HepG2 (cell line): ENCODE measurements around the gene LYPLA2. TPM values are rescaled to one million over a fixed set of nuclear protein-coding genes. Genes with fewer than 3 reads are reported as not detected.
A peak's percentile ranks its signal among the peaks of the same experiment; 100 is the strongest.
"Not testable (repeated sequence)": the region's sequence is repeated elsewhere in the genome, so short reads cannot be mapped to it uniquely, and the experiment has no call there.

Source experiments
- ATAC-seq: fragments of 200-7000 bp; cut with Tn5 transposase; 3 replicates; pipeline ENCODE4 v1.9.1; 2020; ENCODE audit warnings: mild to moderate bottlenecking, moderate library complexity
- BruUV-seq: library from RNA; stranded (reverse); fragments of 400-500 nt; replicated peaks from 2 replicates; lab custom pipeline; 2021; lab: Mats Ljungman, UMichigan
- CTCF ChIA-PET: fragments of 300-600 bp; formaldehyde crosslinking; extraction: SDS; loops from one replicate; lab custom pipeline; 2021; ENCODE audit warnings: low total read pairs, inconsistent platforms, low intra/inter-chr PET ratio; lab: Yijun Ruan, JAX
- POLR2A ChIA-PET: fragments of 350-600 bp; sonication (Branson Sonifier 250); formaldehyde crosslinking; loops from one replicate; lab custom pipeline; 2020; ENCODE audit warnings: antibody characterized with exemption, inconsistent platforms; lab: Yijun Ruan, JAX
- DNase-seq: peaks from one replicate; pipeline ENCODE4 v3.0.0-alpha.2; 2015; ENCODE audit warnings: low spot score
- FAIRE-seq: peaks from 3 replicates; lab custom pipeline; 2011; peaks lifted over from hg19 to GRCh38; lab: Jason Lieb, UNC
- H2AFZ ChIP-seq: one replicate; pipeline ENCODE4 v1.6.1; 2011; ENCODE audit warnings: low read length, inconsistent platforms
- H3K27ac ChIP-seq: fragments of 300-600 bp; 3 replicates; pipeline ENCODE4 v1.8.0; 2011; ENCODE audit warnings: mixed run types, mild to moderate bottlenecking, mixed read lengths, low read length, inconsistent platforms; ENCODE audit not compliant: insufficient read depth; ENCODE audit errors: extremely low read length
- H3K27me3 ChIP-seq, 2 experiments: fragments of 200-600 bp in 1 of 2; 2 replicates in 1 of 2; 3 replicates in 1 of 2; pipeline versions ENCODE4 v1.6.0 to v1.8.0; 2011; ENCODE audit warnings: low read length in 2 of 2, mild to moderate bottlenecking in 2 of 2, moderate library complexity in 2 of 2, inconsistent platforms in 1 of 2; ENCODE audit not compliant: insufficient read depth in 2 of 2, control insufficient read depth in 1 of 2
- H3K36me3 ChIP-seq, 2 experiments: fragments of 200-600 bp in 1 of 2; replicated peaks in 1 of 2; 2 replicates in 1 of 2; 3 replicates in 1 of 2; pipeline versions ENCODE4 v1.5.1 to v1.8.0; 2011; ENCODE audit warnings: low read length in 2 of 2, inconsistent platforms in 1 of 2; ENCODE audit not compliant: insufficient read depth in 2 of 2, control insufficient read depth in 1 of 2
- H3K4me1 ChIP-seq: 2 replicates; pipeline ENCODE4 v1.5.1; 2012; ENCODE audit warnings: low read length, inconsistent platforms; ENCODE audit not compliant: insufficient read depth
- H3K4me2 ChIP-seq: 2 replicates; pipeline ENCODE4 v1.6.0; 2011; ENCODE audit warnings: low read depth, low read length, inconsistent platforms
- H3K4me3 ChIP-seq, 3 experiments: fragments of 200-600 bp in 1 of 3; sonication (generic), shearing (Covaris generic) in 1 of 3; replicated peaks in 1 of 3; 2 replicates each; pipeline ENCODE4 v1.5.1; 2011 to 2016; ENCODE audit warnings: low read length in 3 of 3, inconsistent platforms in 2 of 3, low read depth in 2 of 3, mild to moderate bottlenecking in 2 of 3, control low read depth in 1 of 3, mixed read lengths in 1 of 3; ENCODE audit not compliant: insufficient read depth in 1 of 3
- H3K79me2 ChIP-seq: one replicate; pipeline ENCODE4 v1.6.1; 2011; ENCODE audit warnings: low read length, inconsistent platforms; ENCODE audit not compliant: insufficient read depth
- H3K9ac ChIP-seq: 2 replicates; pipeline ENCODE4 v1.6.0; 2011; ENCODE audit warnings: mild to moderate bottlenecking, low read depth, low read length, inconsistent platforms; ENCODE audit not compliant: insufficient read depth
- H3K9me3 ChIP-seq: 2 replicates; pipeline ENCODE4 v1.5.1; 2012; ENCODE audit warnings: mild to moderate bottlenecking, low read length
- H4K20me1 ChIP-seq: 2 replicates; pipeline ENCODE4 v1.6.0; 2011; ENCODE audit warnings: inconsistent platforms, mild to moderate bottlenecking, low read length, moderate library complexity; ENCODE audit not compliant: insufficient read depth
- AGO2 ChIP-seq: fragments of 200-400 bp; formaldehyde crosslinking; optimal IDR thresholded peaks from 2 replicates; pipeline ENCODE3; 2017; ENCODE audit warnings: mild to moderate bottlenecking, low read depth, low read length, moderate library complexity
- POLR2AphosphoS5 ChIP-seq: IDR thresholded peaks from 2 replicates; pipeline ENCODE4 v1.6.1; 2012; ENCODE audit warnings: low read depth, low read length
- POLR2G ChIP-seq: fragments of 200-400 bp; formaldehyde crosslinking; IDR thresholded peaks from 2 replicates; pipeline ENCODE4 v1.6.1; 2018; ENCODE audit warnings: mild to moderate bottlenecking, low read depth, low read length, moderate library complexity
- RBFOX2 ChIP-seq: fragments of 200-400 bp; formaldehyde crosslinking; IDR thresholded peaks from 2 replicates; pipeline ENCODE4 v1.6.1; 2017; ENCODE audit warnings: low read depth, mild to moderate bottlenecking, low read length
- WGBS: methylation state at CpG from one replicate; pipeline ENCODE4 v1.1.6; 2017; ENCODE audit warnings: low lambda C conversion rate; 5-methylcytosine and 5-hydroxymethylcytosine counted together
- in situ Hi-C: cut with HindIII; loops from 2 replicates; pipeline ENCODE4 v1.10.0; 2017; ENCODE audit warnings: low pct_unique_long_range_greater_than_20kb; ENCODE audit not compliant: extremely low pct_ligation_motif_present
- intact Hi-C: fragments of 100-400 bp; cut with micrococcal nuclease; formaldehyde crosslinking; loops from one replicate; pipeline ENCODE4 v1.10.0; 2022; ENCODE audit not compliant: unreplicated experiment
- polyA plus RNA-seq, 8 experiments: library from polyadenylated mRNA; depleted of rRNA in 3 of 8; stranded (reverse) in 7 of 8; unstranded in 1 of 8; fragments of >200 nt; fragmentation: Illumina TruSeq in 4 of 8; extraction: Trizol in 4 of 8; gene quantifications; 2 replicates each; pipeline versions ENCODE4 v1.2.1 to v1.2.3, GENCODE V29; 2011 to 2016; ENCODE audit warnings: low read depth in 4 of 8, missing spikeins in 1 of 8, mixed read lengths in 1 of 8; ENCODE audit not compliant: insufficient read depth in 1 of 8
- total RNA-seq, 5 experiments: library from RNA; depleted of rRNA; stranded (reverse); fragments of >200 nt; fragmentation: Illumina TruSeq; extraction: Trizol; gene quantifications; 2 replicates each; pipeline ENCODE4 v1.2.3, GENCODE V29; 2016; ENCODE audit warnings: low read depth in 1 of 5
- TF ChIP-seq, protein P1 (sequence below), 2 experiments: sonication (generic) in 1 of 2; formaldehyde crosslinking in 1 of 2; IDR thresholded peaks; 2 replicates each; pipeline versions ENCODE4 v1.4.0 to v1.6.1; 2016 to 2020; ENCODE audit warnings: borderline replicate concordance in 1 of 2, low read depth in 1 of 2, mild to moderate bottlenecking in 1 of 2, missing genetic modification reagents in 1 of 2
- TF ChIP-seq, protein P2 (sequence below): sonication (generic); formaldehyde crosslinking; IDR thresholded peaks from 2 replicates; pipeline ENCODE4 v1.5.1; 2020; ENCODE audit warnings: mild to moderate bottlenecking, missing genetic modification reagents, moderate library complexity

The LYPLA2 gene
- total and polyA plus RNA-seq, 2 of the 13 experiments (the other 11 are each of a cell fraction or from before 2014, with no cell fraction given), result 72.1 to 73.2 TPM

DNA sequence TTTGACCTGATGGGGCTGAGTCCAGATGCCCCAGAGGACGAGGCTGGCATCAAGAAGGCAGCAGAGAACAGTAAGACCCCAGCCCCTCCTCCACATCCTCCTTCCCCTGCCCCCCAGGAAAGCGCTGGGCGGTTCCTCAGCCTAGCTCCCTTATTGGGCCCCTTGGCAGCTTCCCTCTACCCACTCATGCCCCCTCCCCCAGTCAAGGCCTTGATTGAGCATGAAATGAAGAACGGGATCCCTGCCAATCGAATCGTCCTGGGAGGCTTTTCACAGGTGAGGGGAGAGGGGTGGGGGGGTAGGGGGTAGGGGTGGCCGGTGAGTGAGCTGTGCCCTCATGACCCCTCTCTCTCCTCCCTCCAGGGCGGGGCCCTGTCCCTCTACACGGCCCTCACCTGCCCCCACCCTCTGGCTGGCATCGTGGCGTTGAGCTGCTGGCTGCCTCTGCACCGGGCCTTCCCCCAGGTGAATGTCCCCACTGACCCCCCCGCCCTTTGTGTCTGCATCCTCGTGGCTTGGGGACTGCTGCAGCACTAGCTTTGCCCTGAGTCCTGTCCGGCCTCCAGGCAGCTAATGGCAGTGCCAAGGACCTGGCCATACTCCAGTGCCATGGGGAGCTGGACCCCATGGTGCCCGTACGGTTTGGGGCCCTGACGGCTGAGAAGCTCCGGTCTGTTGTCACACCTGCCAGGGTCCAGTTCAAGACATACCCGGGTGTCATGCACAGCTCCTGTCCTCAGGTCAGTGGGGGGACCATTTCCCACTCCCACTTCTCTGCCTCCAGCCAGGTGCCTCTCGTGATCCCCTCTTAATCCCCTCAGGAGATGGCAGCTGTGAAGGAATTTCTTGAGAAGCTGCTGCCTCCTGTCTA lies 3.2 kb downstream of the LYPLA2 start (continued):
- TF ChIP-seq, protein P1, sequence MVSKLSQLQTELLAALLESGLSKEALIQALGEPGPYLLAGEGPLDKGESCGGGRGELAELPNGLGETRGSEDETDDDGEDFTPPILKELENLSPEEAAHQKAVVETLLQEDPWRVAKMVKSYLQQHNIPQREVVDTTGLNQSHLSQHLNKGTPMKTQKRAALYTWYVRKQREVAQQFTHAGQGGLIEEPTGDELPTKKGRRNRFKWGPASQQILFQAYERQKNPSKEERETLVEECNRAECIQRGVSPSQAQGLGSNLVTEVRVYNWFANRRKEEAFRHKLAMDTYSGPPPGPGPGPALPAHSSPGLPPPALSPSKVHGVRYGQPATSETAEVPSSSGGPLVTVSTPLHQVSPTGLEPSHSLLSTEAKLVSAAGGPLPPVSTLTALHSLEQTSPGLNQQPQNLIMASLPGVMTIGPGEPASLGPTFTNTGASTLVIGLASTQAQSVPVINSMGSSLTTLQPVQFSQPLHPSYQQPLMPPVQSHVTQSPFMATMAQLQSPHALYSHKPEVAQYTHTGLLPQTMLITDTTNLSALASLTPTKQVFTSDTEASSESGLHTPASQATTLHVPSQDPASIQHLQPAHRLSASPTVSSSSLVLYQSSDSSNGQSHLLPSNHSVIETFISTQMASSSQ (IDR thresholded peaks at IDR 0.05; ENCODE audit: low read depth), result no peak
- TF ChIP-seq, protein P1 (CRISPR knock-in tag; IDR thresholded peaks at IDR 0.05; ENCODE audit: borderline replicate concordance), result no peak

DNA sequence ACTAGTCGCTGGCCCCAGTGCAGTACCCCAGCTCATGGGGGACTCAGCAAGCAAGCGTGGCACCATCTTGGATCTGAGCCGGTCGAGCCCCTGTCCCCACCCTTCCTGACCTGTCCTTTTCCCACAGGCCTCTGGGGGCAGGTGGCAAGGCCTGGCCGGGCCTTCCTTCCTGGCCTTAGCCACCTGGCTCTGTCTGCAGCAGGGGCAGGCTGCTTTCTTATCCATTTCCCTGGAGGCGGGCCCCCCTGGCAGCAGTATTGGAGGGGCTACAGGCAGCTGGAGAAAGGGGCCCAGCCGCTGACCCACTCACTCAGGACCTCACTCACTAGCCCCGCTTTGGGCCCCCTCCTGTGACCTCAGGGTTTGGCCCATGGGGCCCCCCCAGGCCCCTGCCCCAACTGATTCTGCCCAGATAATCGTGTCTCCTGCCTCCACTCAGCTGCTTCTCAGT lies 3.8 kb downstream of the LYPLA2 start:
- DNase-seq, ATAC-seq, H3K9me3 ChIP-seq: not testable (repeated sequence)
- BruUV-seq, result TSS peak; percentile 43
- TF ChIP-seq, protein P2, sequence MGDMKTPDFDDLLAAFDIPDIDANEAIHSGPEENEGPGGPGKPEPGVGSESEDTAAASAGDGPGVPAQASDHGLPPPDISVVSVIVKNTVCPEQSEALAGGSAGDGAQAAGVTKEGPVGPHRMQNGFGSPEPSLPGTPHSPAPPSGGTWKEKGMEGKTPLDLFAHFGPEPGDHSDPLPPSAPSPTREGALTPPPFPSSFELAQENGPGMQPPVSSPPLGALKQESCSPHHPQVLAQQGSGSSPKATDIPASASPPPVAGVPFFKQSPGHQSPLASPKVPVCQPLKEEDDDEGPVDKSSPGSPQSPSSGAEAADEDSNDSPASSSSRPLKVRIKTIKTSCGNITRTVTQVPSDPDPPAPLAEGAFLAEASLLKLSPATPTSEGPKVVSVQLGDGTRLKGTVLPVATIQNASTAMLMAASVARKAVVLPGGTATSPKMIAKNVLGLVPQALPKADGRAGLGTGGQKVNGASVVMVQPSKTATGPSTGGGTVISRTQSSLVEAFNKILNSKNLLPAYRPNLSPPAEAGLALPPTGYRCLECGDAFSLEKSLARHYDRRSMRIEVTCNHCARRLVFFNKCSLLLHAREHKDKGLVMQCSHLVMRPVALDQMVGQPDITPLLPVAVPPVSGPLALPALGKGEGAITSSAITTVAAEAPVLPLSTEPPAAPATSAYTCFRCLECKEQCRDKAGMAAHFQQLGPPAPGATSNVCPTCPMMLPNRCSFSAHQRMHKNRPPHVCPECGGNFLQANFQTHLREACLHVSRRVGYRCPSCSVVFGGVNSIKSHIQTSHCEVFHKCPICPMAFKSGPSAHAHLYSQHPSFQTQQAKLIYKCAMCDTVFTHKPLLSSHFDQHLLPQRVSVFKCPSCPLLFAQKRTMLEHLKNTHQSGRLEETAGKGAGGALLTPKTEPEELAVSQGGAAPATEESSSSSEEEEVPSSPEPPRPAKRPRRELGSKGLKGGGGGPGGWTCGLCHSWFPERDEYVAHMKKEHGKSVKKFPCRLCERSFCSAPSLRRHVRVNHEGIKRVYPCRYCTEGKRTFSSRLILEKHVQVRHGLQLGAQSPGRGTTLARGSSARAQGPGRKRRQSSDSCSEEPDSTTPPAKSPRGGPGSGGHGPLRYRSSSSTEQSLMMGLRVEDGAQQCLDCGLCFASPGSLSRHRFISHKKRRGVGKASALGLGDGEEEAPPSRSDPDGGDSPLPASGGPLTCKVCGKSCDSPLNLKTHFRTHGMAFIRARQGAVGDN (CRISPR knock-in tag), result peak; percentile 71
- TF ChIP-seq POLR2G (peak; percentile 59), AGO2 (peak; percentile 37), RBFOX2 (peak; percentile 39; the same call in 1 of the 2 replicates), POLR2AphosphoS5 (0 out of 2 replicates have a peak, but pooled peaks have one; percentile 10)
- TF ChIP-seq, all 625 proteins: peak for 5; not testable (repeated sequence) for 620
- Histone ChIP-seq H3K36me3 (peaks cover 16 to 44% of the 10 kb centered on the region in 2 experiments; a peak in 4 of 5 replicates), H3K4me1 (peaks cover 44% of the 10 kb centered on the region), H3K79me2 (peaks cover 29% of the 10 kb centered on the region)
- H2AFZ ChIP-seq, in situ Hi-C loops, FAIRE-seq, H3K9ac ChIP-seq, H3K4me2 ChIP-seq, intact Hi-C loops, H3K27me3 ChIP-seq, H3K4me3 ChIP-seq, CTCF ChIA-PET, H3K27ac ChIP-seq, H4K20me1 ChIP-seq: not testable (repeated sequence)
- POLR2A ChIA-PET, result interaction anchor here (0.6 to 10.9 kb wide), 2 partner anchors 17 to 31 kb away, joined by 3 to 154 read pairs; partner anchors contain the start of genes HMGCL and PITHD1
- 89% methylated on average over 7 of the region's 9 CpGs for WGBS
